Measurements from ENCODE around the gene FNIP1.
"Not testable (repeated sequence)": the region's sequence is repeated elsewhere in the genome, so short reads cannot be mapped to it uniquely, and the experiment has no call there.

Gene FNIP1

GRCh38 chr5:131684051-131684450 lies 112.8 kb downstream of the FNIP1 start:
- no peak for DNase-seq

GRCh38 chr5:131682826-131683225 lies 114.0 kb downstream of the FNIP1 start:
- no peak for DNase-seq

GRCh38 chr5:131682175-131682574 lies 114.6 kb downstream of the FNIP1 start:
- DNase-seq, result no peak

GRCh38 chr5:131679911-131680310 lies 116.9 kb downstream of the FNIP1 start:
- peak; percentile 48 for DNase-seq

GRCh38 chr5:131678273-131678672 lies 118.5 kb downstream of the FNIP1 start:
- DNase-seq, result not testable (repeated sequence)

GRCh38 chr5:131677115-131677514 lies 119.7 kb downstream of the FNIP1 start:
- DNase-seq, result no peak

GRCh38 chr5:131672776-131673175 lies 124.0 kb downstream of the FNIP1 start:
- DNase-seq, result no peak

- DNase-seq, result no peak
Measured at GRCh38 chr5:131671994-131672655, 124.7 kb downstream of the FNIP1 start.

GRCh38 chr5:131671409-131671808 lies 125.4 kb downstream of the FNIP1 start:
- DNase-seq, result no peak

GRCh38 chr5:131664929-131665328 lies 131.9 kb downstream of the FNIP1 start:
- DNase-seq, result no peak

GRCh38 chr5:131661933-131662332 lies 134.9 kb downstream of the FNIP1 start:
- no peak for DNase-seq

- DNase-seq, result no peak
Measured at GRCh38 chr5:131659841-131660240, 137.0 kb downstream of the FNIP1 start.

- no peak for DNase-seq
Measured at GRCh38 chr5:131659290-131659689, 137.5 kb downstream of the FNIP1 start.

- DNase-seq, result no peak
Measured at GRCh38 chr5:131654776-131655175, 142.0 kb downstream of the FNIP1 start.

GRCh38 chr5:131654309-131654708 lies 142.5 kb downstream of the FNIP1 start:
- no peak for DNase-seq

- DNase-seq, result no peak
Measured at GRCh38 chr5:131649161-131649560, 147.7 kb downstream of the FNIP1 start.

GRCh38 chr5:131647048-131647769 lies 149.6 kb downstream of the FNIP1 start:
- DNase-seq, result peak; percentile 68

- DNase-seq, result peak; percentile 22
Measured at GRCh38 chr5:131644822-131645221, 152.0 kb downstream of the FNIP1 start.

GRCh38 chr5:131644370-131644769 lies 152.4 kb downstream of the FNIP1 start:
- no peak for DNase-seq

- no peak for DNase-seq
Measured at GRCh38 chr5:131641494-131641893, 155.3 kb downstream of the FNIP1 start.

- no peak for DNase-seq
Measured at GRCh38 chr5:131640043-131640856, 156.6 kb downstream of the FNIP1 start.

GRCh38 chr5:131639148-131639547 lies 157.7 kb downstream of the FNIP1 start:
- DNase-seq, result no peak

- DNase-seq, result no peak
Measured at GRCh38 chr5:131637694-131638093, 159.1 kb downstream of the FNIP1 start.

All from MV-4-11 (cell line).